Fibroblast of skin of abdomen (primary cell): Measurements from ENCODE around the gene PEX10.

Source experiments
- DNase-seq: peaks from one replicate; pipeline ENCODE4 v3.0.0-alpha.2; 2013

The PEX10 gene

GRCh38 chr1:2386636-2387611 lies 25.4 kb downstream of the PEX10 start:
- DNase-seq: no peak

- no peak for DNase-seq
These were observed 26.6 kb downstream of the PEX10 start for GRCh38 chr1:2385606-2386280.

DNA sequence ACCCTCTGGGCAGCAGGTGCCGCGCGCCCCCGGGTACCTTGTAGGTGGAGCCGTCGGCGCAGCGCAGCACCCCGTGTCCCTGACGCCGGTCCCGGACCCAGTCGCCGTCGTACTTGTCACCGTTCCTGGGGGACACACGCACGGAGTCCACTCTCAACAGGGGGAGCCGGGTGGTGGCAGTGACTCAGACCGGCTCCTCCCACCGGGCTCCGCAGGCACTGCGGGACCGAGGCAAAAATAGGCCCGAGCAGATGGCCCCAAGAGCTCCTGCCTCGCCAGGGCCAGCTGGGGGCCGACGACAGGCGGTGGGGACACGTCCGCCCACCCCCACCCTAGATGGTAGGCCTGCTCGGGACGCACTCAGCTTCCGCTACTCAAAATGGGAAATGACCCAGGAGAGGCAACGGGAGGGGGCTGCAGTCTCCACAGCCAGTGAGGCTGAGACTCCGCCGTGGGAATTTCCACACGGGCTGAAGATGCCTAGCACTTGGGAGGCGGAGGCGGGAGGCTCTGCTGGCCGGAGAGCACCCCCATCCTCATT lies 27.4 kb downstream of the PEX10 start:
- DNase-seq: no peak

- no peak for DNase-seq
These were observed 28.1 kb downstream of the PEX10 start for GRCh38 chr1:2384130-2384860.

- no peak for DNase-seq
These were observed 28.8 kb downstream of the PEX10 start for GRCh38 chr1:2383576-2383975.

DNA sequence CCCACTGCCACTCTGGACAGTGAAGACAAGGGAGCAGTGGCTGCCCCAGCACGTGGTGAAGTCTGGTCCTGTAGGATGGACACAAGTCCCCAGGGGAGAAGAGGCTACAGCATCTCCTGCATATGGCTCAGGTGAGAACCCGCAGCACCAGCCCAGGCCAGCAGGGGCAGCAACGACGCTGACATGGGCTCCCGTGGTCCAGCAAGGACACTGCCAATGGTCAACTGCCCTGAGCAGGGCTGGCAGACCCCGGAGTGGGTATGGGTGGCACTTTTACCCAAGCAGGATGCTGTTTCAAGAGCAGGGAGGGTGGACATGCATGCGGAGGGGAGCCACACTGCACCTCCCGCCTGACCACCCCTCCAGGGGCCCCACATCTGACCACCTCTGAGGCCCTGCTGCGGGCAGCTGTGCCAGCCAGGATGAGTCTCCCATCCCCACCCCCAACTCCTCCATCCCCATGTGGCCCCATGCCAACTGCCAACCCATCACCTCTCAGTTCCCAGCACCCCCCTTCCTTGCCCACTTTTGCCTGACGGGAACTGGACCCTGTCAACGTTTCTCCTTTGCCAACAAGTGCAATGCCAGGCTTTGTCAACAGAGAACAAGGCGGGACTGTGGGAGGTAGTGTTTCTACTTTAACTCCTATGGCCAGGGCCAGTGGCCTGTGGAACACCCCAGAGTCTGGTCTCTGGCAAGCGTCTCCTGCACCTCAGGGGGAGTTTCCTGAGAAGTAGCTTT lies 29.6 kb downstream of the PEX10 start:
- DNase-seq: no peak

DNA sequence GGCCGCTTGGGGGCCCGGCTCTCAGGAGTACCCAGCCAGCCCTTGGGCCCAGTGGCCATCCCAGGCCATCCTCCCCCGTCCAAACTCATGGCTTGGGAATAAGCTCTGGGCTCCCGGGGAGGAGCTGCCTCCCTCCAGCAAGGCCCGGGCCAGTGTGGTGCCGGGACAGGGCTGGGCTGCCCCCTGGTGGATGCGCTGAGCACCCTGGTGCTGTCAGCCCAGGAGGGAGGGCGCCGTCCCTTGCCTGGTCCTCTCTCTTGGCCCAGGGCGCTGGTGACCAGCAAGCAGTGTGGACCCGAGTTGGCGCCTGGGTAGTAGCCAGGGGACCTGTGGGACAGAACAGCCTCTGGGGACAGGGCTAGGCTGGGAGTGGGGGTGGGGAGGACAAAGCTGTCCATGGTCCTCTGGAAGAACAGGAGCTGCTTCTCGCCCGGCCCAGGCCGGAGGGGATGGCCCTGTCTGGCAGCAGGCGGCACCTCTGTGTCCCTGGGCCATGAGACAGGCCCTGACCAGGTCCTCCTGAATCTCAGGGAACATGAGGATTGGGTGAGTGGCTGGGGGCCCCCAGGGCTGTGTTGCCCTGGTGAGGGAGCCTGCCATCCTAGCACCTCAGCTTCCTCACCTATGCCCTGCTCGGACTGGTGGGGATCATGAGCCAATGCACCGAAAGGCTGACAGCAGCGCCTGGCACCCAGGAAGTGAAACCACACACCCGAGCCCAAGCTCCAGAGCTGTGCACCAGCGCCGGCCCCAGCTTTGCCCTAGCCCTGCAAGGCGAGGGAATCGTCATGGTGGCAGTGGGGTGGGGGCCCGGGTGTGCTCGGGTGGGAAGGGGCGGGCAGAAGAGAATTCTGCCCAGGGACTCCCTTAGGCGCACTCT lies 30.4 kb downstream of the PEX10 start:
- DNase-seq: peak; percentile 74

DNA sequence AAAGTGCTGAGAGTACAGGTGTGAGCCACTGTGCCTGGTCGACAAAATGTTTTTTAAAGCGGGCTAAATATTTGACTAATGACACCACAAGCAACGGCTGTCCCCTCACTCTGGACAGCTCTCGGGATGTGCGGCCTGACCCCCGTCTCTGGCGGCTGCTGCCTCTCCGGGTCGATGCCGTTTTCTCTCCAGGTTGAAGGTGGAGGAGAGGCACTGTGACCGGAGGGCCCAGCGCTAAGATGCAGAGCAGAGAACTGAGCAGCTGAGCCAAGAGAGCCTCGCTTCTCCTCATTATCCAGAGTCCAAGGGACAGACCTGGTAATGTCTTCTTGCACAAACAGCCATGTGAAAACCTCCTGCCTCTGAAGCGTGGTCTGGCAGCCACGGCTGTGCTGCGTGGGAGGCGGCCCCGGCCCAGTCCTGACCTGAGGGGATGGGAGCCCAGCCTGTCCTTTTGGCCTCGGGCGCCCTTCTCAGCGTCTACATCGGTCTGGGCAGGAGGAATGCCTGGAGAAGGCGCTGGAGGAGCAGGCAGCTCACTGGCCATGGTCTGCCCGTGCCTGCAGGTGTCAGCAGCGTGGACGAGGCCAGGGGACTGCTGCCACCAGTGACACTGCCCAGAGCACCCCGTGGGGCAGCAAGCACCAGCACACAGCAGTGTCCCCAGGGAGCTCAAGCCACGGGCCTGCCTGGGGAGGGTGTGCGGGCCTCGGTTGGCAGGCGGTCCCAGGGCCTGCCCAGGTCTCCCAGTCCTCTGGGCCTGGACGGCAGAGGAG lies 31.4 kb downstream of the PEX10 start:
- no peak for DNase-seq

GRCh38 chr1:2379733-2380404 lies 32.5 kb downstream of the PEX10 start:
- no peak for DNase-seq

DNA sequence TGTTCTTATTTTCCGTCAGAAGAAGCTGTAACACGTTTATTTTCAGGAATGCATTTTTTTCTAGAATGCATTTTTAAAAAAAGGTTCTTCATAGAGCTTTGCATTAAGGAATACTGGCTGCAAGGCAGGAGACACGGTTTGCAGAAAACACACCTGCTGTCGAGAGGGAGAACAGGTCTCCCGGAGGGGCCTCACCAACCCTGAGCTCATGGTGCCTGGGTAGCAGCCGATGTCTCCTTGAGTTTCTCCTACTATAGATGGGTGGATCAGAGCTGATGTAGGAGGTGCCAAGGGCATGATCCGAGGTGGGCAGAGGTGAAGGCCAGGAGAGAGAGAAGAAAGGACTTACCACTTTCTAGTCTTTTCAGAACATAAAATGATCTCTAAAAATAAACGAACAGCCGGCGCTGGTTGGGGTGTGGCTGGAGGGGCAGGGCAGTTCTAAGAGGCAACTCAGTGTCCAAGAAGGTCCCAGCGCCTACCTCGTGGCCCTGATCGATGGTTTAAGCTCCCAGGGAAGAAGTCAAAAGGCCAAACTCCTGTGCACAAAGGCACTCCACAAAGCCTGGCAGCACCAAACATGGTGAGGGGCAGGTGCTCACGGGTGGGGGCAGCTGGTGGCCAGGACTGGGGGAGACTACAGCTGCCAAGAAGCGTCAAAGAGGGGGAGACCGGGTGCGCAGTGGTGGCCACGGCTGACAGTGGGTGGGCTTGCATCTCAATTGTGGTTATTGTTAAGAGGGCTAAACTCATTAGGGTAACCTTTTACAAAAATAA lies 33.2 kb downstream of the PEX10 start:
- no peak for DNase-seq

DNA sequence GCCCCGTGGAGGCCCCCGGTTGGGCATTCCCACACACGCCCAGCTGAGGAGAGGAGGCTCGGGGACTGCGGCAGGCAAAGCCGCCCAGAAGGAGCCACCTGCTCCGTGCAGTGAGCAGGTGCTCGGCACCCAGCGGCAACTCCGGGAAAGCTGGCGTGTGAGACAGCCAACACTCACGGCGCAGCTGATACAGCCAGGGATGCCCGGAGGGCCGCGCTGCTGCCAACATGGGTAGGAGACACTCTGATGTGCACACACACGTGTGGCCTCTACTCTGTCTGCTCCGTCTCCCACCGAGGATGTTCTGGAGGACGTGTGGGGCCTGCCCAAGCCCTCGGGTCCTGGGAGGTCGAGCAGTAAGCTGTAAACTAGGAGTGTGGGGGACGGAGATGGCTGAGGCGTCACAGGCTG lies 33.9 kb downstream of the PEX10 start:
- no peak for DNase-seq

DNA sequence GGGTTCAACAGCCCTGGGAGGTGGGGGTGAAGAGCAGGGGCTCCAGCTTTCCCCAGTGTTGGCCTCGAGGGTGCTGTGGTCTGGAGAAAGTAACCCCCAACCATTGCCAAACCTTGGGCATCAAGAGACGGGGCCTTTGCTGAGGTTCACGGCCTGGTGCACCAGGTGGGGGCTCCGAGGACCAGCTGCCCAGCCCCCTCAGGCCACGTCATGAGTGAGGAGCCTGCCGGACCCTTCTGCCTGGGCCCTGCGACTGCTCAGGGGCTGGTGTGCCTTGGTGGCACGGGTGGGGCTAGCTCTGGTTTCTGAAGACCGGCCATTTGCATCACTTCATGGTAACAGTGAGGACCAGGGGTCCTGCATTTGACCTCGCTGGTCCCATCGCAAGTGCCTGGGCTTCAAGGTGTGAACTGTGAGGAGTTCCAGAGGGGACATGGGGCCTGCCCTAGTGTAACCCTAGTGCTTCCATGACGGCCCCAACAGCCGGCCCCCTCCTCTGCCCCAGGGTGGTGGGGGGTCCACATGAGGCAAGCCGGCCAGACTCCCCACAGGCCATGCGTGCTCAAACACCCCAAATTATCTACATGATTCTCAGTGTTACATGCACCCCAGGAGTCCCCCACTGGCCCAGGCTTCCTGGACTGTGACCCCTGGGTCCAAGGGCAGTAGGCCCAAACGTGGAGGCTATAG lies 34.5 kb downstream of the PEX10 start:
- no peak for DNase-seq

DNA sequence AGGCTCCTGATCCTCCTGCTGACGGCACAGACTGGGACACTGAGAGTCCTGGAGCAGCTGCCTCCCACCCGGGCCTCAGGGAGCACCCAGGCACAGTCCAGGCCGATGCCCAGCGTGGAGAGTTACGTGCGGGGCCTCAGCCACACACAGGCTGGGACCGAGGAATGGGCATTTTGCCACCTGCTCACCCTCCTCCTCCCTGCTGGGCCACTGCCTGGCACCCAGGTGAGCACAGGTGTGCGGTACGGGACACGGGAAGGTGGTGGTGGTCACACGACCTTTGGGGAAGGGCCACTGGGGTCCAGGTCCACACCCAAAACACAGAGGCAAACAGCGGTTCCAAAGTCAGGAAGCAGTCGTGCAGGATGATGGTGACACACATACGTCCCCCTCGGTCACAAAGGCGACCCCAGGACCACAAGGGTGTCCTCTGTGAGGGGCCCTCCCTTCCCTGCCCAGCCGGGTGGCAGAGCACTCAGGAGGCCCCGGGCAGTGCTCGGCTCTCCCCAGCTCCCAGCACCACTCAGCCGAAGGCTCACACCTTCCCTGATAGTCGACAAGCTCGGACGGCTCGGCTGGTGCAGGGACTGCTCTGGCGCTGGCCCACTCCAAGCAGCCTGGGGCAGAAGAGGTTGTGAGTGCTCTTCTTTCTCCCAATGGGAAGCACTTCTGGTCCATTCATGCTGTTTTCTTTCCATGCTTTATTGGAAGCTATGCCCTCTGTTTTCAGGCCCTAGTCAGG lies 35.3 kb downstream of the PEX10 start:
- no peak for DNase-seq

- no peak for DNase-seq
These were observed 36.1 kb downstream of the PEX10 start for GRCh38 chr1:2376261-2376741.

GRCh38 chr1:2375923-2376260 lies 36.5 kb downstream of the PEX10 start:
- DNase-seq: no peak

- DNase-seq: no peak
These were observed 37.0 kb downstream of the PEX10 start for GRCh38 chr1:2375246-2375922.
